Stimulated activated naive CD8-positive, alpha-beta T cell treated with anti-CD3 and anti-CD28 coated beads, Interleukin-15, Interleukin-2, amounts not matched to agents 100 U/mL and 50 U/mL, for 24 hours (primary cell): ENCODE results near the gene PPP1R12C.
A peak's percentile ranks its signal among the peaks of the same experiment; 100 is the strongest.
"Not testable (repeated sequence)": the region's sequence is repeated elsewhere in the genome, so short reads cannot be mapped to it uniquely, and the experiment has no call there.

Experiments
- ATAC-seq: fragments of 150-1000 bp; cut with Tn5 transposase; one replicate; pipeline ENCODE4 v1.10.0; 2021
- DNase-seq: peaks from one replicate; pipeline ENCODE4 v3.0.0; 2021

Gene PPP1R12C

DNA sequence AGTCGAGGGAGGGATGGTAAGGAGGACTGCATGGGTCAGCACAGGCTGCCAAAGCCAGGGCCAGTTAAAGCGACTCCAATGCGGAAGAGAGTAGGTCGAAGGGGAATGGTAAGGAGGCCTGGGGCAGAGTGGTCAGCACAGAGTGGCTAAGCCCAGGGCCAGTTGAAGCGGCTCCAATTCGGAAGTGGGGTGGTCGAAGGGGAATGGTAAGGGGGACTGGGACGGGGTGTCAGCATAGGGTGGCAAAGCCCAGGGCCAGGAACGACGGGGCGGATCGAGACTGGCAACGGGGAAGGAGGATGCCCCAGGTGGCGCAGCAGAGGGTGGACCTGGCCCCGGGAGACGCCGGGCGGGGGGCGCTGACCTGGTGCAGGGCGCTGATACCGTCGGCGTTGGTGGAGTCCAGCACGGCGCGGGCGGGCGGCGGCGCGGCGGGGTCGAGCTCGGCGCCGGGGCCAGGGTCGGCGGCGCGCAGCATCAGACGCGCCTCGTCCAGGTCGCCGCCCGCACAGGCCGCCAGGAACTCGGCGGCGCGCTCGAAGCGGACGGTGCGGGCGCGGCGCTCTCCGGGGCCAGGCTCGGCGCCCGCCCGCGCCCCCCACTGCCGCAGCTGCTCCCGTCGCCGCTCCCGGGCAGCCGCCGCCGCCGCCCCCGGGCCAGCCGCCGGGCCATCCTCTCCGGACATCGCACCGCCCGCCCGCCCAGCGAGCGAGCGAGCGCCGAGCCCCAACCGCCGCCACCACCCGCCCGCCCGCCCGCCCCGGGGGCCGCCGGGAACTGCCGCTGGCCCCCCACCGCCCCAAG, at the start of gene PPP1R12C:
Gene PPP1R12C, minus strand, starts transcription at position 779 of the 804 bp plus-strand sequence. Its CDS starts 94 bp downstream, at position 685.
- ATAC-seq (peak; percentile 2), DNase-seq (peak; percentile 19)

DNA sequence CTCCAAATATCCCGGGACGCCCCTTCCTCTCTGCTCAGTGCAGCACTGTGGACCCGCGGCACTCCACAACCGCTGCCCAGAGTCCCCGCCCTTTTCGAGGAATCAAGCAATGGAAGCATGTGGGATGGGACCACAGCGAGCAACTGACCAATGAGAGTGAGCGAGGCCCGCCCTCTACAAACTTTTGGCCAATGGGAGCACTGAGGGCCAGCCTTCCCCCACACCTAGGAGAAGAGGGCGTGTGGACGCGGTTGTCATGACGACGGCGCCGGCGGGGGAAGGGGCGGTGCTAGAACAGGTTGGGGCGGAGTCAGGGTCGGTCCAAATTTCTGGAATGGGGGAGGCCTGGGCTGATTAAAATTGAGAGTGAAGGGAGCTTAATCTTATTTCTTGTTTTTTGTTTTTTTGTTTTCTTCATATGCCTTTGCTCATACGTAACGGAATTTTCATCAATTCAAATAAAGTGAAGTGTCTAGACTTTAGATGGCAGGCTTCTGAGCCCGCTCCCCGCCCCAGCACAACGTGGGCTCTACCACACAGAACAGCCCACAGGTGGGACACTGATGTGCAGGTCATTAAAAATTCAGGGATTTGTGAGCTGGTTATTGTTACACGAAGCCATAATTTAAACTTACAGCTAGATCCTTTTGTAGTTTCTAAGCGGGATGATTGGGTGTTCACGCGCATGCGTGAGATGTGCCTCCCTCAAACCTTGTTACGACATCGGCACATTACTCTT, 49.3 kb upstream of the PPP1R12C start, which contains the start of gene DNAAF3:
Gene DNAAF3, minus strand, starts transcription at position 84 of the 739 bp plus-strand sequence. CDS start 200 bp downstream, outside the sequence.
- DNase-seq = peak; percentile 78
- peak; percentile 91 for ATAC-seq

DNA sequence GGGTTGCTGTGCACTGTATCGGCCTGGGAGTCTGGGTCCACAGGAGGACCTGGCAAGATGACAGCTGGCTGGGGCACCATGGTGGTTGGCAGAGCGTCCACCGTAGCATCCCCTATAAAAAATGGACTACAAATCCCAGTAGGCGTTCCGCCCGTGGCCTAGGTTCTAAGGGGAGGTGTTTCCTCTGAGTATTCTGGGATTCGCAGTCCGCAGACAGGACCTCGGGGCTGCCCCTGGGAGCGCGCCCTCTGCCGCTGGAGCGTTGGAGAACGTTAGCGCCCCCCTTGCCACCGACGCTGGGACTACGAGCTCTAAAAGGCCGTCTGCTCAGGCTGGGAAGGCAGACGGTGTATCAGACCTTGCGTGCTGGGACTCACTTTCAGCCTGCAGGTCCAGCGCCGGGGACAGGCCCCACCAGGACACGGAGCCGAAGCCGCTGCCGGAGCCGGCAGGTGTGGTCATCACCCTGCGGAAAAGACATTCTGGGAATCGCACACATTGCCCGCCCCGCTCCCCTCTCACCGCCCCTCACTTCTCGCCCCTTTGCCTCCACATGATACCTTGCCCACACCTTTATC, 48.6 kb upstream of the PPP1R12C start:
- peak; percentile 42 for DNase-seq
- peak; percentile 72 for ATAC-seq

DNA sequence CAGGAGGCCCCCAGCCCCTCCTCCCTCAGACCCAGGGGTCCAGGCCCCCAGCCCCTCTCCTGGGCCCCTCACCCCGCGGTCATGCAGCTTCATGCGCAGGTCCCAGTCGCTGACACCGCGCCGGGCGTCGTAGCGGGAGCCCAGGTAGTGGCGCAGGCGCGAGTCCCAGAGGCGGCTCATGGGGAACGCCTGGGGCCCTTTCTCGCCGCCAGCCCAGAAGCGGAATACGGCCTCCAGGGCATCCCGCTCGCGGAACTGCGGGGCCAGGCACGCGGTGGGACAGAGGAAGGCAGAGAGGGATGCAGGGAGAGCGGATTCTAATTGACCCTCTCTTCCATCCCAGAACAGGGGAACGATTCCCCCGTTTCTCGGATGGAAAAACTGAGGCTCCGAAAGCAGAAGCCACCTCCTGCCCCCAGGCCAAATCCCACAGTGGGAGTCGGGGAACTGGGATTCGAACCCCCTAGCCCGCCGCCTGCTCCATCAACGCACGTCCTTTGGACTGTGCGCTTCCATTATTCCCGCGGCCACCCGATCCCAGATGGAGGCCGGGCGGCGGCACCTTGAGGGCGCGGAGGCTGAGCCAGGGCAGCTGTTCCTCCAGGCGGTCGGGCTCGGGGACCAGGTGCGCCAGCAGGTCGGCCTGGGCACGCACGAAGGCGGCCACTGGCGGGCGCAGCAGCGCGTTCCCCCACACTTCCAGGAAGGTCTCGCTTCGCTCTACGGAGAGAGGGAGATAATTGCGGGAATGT, 44.3 kb upstream of the PPP1R12C start:
- DNase-seq (no peak), ATAC-seq (no peak)

DNA sequence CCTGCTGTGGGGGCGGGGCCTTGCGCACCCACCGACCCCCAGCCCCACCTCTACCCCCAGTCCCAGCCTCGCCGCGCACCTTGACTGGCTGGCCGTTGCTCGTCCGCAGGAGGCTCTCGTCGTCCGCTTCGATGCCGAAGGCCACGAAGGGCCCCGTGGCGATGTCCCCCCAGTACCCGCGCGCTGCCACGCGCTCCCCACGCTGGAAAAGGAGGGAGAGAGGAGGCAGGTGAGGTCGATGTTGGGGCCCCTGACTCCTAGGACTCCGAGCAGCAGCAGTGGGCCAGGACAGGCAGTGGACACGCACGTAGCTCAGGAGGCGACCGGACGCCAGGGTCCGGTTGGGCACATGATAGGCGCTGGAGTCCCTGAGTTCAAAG, 43.5 kb upstream of the PPP1R12C start:
- ATAC-seq = no peak
- DNase-seq = no peak

DNA sequence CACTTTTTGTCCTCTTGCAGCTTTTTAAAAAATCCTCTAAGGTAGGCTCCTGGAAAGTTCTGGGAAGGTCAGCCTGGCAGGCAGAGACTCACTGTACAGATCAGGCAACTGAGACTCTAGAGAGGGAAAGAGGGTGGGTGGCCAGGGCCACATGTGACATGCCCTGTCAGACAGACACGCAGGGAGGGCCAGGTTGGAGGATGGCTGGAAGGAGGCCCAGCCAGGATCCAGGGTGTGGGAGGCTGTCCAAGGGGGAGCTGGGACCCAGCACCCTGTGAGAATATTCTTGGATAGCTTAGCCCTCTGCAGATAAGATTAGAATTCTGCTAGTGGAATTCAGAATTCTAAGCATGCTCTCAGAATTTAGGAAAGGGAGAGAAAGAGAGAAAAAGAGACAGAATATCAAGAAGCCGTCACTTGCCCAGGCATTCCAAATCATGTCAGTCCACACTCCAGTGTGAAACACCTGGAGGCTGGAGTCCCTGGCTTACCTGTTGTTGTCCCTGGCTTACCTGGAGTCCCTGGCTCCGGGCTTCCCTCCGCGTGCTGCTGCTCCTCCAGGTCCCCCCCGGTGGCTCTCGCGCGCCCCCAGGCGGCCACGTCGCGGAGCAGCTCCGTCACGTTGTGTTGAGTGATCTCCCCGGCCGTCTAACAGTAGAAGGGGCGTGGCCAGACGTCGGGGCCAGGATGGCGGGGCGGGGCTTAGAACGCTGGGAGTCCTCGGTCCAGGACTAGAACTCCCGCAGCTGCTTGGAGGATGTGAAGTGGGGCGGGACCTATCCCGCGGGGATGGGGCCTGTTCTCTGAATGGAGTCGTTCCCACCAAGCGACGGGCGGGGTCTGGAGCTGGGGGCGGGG, 42.9 kb upstream of the PPP1R12C start:
- DNase-seq (peak; percentile 94), ATAC-seq (peak; percentile 90)

DNA sequence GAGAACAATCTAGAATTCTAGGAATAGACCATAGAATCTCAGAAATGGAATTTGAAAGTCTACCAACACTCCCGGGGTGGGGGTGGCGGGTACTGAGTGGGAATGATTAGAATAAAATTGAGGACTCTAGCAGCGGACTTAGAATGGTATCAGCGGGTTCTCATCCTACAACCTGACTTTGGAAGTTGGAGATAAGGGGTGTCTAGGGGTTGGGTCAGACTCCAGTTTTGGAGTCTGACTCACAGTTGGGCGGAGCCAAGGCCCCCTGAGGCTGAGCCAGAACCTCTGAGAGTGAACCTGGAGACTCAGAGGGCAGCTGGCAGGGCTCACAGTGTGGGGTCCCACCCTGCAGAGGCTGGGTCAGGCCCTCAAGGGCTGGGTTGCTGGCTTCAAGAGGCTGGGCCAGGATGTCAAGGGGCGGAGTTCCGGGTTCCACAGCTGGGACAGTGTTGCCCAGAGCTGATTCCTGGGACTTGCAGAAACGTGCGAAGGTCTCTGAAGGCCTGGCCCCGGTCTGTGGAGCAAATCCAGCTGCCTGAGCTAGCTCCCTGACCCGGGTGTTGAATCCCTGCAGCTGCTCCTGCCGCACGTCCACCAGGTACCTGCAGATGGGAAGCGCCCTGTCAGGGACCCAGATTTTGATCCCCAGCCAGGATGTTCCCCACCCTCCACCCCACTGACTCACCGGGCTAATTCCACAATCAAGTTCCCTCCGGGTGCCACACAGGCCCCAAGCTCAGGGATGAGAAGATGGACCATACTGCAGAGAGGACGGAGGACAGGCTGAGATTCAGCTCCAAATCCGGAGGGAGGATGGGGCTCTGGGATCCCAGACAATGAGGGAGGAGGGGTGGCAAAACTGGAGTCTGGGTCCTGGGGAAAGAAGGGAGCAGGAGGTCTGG, 41.7 kb upstream of the PPP1R12C start:
- ATAC-seq (no peak), DNase-seq (no peak)

DNA sequence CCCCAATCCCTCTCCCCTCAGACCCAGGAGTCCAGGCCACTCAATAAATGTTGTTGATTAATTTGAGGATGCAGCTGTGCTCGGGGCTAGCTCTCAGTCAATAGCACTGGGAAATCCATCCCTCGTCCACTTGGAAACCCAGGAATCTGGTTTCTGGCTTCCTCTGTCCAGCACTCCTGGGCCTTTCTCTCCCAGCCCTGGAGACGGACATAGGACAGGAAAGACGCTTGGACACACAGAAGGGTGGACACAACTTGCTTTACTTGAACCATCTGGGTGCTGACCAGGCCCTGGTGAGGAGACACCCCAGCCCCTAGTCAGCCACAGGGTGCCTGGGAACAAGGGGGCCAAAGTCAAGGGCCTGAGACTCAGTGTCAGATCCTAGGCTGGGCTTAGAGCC, 41.0 kb upstream of the PPP1R12C start:
- no peak for ATAC-seq
- no peak for DNase-seq

DNA sequence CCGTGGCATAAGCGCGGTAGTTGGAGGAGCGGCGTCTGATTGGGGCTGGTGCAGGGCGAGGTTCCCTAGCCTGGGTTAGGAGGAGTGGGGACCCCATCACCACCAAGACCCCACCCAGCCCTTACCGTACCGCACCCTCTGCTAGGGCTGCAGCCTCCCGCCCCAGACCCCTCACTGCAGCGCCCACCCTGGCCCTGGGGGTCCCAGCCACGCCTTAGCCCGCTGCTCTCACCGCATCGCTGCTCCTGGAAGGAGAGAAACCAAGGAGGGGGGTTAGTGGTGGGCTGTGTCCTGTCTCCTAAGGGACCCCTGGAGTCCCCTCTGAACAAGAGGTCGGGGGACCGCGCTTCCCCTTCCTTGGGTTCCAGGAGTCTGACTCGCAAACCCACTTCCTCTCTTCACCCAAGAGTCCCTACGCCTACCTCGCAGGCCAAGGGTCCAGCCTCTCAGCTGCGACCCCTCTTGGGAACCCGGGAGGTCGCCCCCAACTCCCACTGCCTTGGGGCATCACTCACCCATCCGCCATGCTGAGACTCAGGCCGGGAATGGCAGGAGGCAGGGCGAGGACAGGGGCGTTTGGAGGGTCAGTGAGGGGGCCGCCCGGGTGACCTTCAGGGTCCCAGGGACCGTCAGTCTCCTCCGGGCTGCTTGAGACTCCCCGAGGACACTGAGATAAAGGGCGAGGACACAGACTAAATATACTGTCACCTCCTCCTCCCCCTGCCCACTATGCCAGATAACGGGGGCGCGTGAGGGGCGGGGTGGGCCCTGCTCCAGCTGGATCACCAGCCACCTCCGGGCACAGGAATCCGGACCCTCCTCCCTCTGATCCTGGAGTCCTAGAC, 39.8 kb upstream of the PPP1R12C start, which contains the start of gene TNNI3:
Gene TNNI3, minus strand, starts transcription at position 669 of the 845 bp plus-strand sequence. Its CDS starts 143 bp downstream, at position 526.
- no peak for DNase-seq

DNA sequence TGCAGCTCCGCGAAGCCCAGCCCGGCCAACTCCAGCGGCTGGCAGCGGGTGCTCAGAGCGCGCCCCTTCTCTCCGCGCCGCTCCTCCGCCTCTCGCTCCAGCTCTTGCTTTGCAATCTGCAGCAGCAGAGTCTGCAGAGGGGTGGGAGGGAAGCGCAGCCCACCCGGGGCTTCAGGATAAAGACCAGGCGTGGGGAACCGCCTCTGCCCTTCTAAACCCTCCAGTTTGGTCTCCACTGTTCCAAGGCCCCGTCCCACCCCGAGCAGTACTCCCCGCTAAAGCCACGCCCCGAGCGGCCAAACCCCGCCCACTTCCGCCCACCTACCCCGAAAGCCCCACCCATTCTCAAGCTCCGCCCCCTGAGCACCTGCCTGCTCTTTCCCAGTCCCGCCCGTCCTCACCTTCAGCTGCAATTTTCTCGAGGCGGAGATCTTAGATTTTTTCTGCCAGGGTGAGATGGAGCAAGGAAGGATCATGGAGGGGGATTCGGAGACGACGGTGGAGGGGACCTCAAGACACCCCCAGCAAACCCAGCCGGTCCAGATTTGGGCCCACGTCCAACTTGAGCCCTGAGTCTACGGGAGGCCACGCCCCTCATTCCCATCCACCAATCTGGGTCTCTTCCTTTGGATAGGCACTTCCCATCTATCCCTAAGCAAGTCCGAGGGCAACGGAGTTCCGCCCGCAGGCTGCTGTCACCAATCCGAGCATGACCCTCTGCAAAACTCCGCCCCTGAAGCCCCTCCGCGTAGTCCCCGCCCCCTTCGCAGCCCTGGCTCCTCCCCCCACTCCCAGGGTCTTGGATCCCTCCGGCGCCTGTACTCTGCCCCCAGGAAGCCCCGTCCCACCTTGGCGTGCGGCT, 39.0 kb upstream of the PPP1R12C start:
- no peak for ATAC-seq
- DNase-seq = peak; percentile 61

More for the DNA sequence above, 39.8 kb upstream of the PPP1R12C start, which contains the start of gene TNNI3:
- ATAC-seq = no peak

DNA sequence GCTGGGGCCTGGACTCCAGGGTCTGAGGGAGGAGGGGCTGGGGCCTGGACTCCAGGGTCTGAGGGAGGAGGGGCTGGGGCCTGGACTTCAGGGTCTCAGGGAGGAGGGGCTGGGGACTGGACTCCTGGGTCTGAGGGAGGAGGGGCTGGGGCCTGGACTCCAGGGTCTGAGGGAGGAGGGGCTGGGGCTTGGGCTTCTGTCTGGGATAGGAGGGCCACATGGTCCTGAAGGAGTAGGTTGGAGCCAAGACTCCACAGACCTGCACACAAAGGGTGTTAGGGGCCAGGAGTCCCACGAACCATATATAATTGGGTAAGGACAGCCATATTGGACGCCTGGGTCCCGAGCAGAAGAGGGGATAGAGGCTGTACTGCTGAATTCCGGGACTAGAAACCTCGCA, 38.3 kb upstream of the PPP1R12C start:
- not testable (repeated sequence) for DNase-seq, ATAC-seq

DNA sequence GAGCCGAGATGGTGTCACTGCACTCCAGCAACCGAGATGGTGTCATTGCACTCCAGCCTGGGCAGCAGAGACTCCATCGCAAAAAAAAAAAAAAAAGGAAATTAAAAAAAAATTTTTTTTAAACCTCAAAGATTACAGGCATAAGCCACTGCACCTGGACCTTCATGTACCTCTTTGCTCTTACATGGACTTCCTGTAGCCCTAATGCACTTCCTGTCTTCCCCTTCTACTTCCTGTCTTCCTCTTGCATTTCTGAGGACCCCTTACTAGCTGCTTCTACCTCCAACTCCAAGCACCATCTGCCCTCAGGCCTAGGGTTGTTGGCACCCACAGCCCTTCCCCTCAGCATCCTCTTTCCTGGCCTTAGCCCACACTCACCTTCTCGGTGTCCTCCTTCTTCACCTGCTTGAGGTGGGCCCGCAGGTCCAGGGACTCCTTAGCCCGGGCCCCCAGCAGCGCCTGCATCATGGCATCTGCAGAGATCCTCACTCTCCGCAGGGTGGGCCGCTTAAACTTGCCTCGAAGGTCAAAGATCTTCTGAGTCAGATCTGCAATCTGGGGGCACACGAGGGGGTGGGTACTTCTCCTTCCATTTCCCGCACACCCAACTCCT, 36.3 kb upstream of the PPP1R12C start:
- no peak for DNase-seq
- ATAC-seq = no peak

DNA sequence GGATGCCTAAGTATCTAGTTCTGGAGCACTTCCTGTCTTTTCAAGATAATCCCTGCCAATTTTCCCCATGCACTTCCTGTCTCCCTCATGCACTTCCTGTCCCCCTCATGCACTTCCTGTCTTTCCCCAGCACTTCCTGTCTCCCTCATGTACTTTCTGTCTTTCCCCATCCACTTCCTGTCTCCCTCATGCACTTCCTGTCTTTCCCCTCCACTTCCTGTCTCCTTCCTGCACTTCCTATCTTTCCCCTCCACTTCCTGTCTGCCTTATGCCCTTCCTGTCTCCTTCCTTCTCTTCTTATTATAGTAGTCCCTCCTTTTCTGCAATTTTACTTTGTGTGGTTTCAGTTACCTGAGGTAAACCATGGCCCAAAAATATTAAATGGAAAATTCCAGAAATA, 34.6 kb upstream of the PPP1R12C start:
- DNase-seq (no peak), ATAC-seq (no peak)

DNA sequence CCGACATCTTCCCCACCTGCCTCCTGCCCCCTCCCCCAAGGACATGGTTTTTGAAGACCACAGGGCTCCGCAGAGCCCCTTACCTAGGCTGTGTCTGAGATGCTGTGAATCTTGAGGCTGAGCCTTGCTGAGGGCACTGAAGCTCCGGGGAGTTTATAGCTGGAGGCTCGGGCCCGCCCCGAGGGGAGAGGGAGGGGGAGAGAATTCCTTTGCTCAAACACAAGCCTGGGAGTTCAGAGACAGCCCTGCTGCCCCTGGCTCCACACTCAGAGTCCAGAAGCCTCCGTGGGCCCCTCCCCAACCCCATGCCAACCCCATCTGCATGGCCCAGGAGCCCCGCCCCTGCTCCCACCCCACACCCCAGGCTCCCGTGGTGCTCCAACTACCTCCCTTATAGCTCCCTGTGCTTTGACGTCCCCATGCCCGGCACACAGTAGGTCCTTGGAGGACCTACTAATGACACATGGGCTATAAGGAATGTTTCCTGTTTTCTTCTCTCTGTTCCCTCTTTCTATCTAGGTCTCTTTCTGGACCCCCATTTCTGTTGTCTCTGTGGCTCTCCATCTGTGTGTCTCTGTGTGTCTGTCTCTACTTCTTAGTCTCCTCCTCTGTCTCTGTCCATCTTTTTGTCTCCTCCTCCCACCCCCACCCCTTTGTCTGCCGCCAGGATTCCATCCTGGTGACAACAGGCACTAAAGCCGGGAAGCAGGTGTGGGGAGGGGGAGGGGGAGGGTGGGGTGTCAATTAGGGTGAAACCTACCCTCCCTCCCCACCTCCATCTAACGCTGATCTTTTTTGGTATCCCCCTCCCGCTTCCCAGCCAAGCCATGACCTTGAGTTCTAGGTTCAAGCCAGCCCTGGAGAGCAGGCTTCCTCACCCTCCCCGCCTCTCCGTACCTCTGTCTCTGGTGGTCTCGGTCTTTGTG, 31.9 kb upstream of the PPP1R12C start, which contains the start of gene TNNT1:
Gene TNNT1, minus strand, starts transcription at position 129 of the 926 bp plus-strand sequence. CDS start 2,049 bp downstream, outside the sequence.
- ATAC-seq (no peak), DNase-seq (no peak)

DNA sequence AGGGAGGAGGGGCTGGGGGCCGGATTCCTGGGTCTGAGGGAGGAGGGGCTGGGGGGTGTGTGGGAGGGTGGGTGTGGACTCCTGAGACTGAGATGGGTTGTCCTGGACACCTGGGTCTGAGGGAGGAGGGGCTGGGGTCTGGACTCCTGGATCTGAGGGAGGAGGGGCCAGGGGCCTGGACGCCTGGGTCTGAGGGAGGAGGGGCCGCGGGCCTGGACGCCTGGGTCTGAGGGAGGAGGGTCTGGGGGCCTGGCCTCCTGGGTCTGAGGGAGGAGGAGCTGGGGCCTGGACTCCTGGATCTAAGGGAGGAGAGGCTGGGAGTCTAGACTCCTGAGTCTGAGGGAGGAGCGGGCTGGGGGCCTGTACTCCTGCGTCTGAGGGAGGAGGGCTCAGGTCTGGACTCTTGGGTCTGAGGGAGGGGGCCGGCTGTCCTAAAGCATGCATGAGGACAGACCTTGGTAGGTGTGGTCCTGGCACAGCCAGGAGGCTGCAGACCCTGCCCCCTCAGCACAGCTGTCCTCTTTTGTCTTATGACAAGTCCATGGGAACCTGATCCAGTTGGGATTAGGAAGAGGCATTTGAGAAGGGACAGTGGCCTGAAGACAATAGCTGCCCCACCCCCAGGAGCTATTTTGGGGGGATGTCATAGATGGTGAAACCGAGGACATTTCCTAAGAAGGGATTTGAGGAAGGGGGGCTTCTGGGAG, 30.3 kb upstream of the PPP1R12C start:
- ATAC-seq (no peak), DNase-seq (no peak)
